ENCODE data around the gene ZC3H4.

The ZC3H4 gene

GRCh38 chr19:47047763-47048405 is 65.7 kb downstream of the ZC3H4 start:
- DNase-seq (ENCODE audit: low spot score): peak; percentile 78

GRCh38 chr19:47047272-47047762 is 66.3 kb downstream of the ZC3H4 start:
- no peak for DNase-seq (ENCODE audit: low spot score)

- DNase-seq (ENCODE audit: low spot score): no peak
Observed at GRCh38 chr19:47045867-47046470, 67.6 kb downstream of the ZC3H4 start.

- no peak for DNase-seq (ENCODE audit: low spot score)
Observed at GRCh38 chr19:47044946-47045866, 68.4 kb downstream of the ZC3H4 start.

DNA sequence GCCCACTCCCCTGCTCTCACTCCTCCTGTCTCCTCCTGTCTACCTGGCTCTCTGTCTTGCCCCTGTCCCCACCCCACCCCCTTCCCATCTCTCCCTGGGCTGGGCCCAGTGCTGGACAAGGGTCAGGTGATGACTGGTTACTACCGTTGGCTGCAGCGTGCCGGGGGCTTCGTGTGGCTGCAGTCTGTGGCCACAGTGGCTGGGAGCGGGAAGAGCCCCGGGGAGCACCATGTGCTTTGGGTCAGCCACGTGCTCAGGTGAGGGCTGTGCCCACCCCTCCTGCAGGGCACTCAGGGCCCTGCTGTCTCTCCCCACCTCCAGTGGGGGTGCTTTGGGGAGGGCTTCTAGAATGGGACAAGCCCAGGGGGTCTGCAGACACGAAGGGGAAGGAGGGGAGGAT is 72.7 kb downstream of the ZC3H4 start:
- DNase-seq (ENCODE audit: low spot score): no peak

- DNase-seq (ENCODE audit: low spot score): no peak
Observed at GRCh38 chr19:47039239-47039874, 74.2 kb downstream of the ZC3H4 start.

DNA sequence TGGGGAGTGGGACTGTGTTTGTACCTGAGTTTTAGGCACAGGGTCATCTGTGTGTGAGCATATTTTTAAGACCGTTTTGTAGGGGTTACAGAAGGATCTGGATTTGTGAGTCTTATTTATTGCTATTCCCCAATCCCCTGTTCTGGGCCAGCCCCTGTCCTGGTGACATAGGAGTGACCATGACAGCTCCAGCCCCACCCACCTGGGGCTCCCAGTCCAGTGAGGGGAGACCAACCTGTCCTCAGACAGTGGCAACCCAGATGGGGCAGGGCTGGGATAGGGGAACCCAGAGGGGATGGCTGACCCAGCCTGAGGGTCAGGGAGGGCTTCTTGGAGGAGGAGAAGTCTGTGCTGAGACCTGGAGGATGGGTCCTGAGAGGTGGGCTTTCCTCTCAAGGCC is 75.8 kb downstream of the ZC3H4 start:
- no peak for DNase-seq (ENCODE audit: low spot score)

DNA sequence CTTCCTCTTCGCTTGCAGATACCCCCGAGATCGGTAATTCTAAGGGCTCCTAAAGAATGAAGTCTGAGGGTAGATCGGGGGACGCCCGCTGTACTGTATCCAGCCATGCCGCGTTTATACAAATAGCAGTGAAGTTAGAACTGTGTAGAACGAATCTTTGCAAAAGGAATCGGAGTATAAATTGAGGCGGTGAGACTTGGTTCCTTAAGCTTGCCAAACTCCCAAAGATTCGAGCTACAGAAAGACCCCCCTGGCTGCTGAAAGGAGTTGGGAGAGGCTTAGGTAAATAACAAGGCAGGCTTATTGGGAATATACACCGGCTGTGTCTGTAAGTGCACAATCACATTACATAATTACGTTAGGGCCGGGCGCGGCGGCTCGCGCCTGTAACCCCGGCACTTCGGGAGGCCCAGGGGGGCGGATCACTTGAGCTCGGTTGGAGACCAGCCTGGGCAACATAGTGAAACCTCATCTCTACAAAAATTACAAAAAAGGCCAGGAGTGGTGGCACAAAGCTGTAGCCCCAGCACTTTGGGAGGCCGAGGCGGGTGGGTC is 77.4 kb downstream of the ZC3H4 start:
- no peak for DNase-seq (ENCODE audit: low spot score)

DNA sequence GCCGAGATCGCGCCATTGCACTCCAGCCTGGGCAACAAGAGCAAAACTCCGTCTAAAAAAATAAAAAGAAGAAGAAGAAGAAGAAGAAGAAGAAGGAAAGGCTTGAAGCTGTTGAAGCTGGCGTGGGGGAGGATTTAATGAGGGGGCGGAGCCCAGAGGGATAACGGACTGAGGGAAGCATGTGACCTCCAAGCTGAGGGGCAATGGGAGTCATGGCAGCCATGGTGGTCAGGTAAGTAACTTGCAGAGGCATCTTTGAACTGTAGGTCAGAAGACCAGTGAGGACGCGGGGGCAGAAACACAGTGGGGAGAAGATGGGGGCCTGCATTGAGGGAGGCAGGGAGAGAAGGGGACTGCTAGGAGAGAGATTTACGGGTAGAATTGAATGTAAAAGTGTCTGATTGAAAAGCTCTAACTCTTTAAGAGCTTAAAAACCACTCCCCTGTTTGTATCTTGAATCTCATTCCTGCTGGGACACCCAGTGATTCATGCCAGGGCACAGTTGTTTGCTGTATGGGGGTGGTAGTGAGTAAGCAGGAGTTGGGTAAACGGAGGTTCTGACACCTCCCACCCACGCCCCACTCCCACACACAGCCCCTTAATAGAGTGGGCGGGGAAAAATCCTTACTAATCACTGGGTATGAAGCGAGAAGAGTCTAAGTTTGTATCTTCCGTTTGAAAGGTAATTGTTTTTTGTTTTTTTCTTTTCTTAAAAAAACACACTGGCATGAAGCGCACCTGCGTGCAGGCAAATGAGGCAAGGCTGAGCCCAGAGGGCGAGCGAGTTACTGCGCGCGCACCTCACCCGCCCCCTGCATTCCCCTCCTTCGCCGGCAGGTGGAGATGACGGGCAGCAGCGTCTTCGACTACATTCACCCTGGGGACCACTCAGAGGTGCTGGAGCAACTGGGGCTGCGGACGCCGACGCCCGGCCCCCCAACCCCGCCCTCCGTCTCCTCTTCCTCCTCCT is 78.2 kb downstream of the ZC3H4 start:
- peak; percentile 86 for DNase-seq (ENCODE audit: low spot score)

DNA sequence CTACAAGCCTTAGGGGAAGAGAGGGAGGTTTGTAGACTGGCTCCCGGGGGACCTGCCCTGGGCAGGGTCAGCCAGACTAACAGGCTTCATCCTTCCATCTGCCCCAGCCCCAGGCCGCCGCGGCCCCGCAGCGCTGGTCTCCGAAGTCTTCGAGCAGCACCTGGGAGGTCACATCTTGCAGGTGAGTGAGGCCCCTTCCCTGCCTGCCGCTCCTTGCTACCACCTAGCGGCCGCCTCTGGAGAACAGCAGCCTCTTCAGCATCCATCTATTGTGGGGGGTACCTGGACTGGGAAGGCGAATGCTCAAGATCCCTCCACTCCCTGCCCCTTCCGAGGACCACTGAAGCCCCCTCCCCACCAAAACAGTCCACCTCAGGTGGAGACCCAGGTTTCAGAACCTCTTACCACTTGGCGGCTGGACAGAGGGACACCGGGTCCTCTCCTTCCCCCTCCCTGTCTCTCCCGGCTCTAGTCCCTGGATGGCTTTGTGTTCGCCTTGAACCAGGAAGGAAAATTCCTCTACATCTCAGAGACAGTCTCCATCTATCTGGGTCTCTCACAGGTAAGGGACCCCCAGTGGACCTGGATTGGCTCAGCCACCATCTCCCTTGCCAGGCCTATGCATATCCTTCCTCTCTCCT is 81.3 kb downstream of the ZC3H4 start:
- DNase-seq (ENCODE audit: low spot score): peak; percentile 46

GRCh38 chr19:47028195-47028601 is 85.4 kb downstream of the ZC3H4 start:
- no peak for DNase-seq (ENCODE audit: low spot score)

DNA sequence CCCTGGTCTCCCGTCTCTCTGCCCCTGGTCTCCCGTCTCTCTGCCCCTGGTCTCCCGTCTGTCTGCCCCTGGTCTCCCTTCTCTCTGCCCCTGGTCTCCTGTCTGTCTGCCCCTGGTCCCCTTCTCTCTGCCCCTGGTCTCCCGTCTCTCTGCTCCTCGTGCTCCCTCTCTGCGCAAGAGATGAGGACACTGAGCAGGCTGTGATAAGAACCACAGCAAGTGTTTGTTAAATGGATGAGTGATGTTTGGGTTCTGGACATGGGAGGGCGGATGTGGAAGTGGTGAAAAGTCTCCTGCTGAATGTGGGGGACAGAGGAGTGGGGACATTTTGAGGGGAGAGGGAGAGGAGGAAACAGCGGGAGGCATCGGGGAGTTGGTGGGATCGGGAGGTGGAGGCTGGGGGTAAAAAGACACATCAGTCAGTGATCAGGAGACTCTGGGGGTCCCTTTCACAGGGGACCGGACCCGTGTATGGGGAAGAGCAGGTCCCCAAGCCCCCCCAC is 85.9 kb downstream of the ZC3H4 start:
- no peak for DNase-seq (ENCODE audit: low spot score)

DNA sequence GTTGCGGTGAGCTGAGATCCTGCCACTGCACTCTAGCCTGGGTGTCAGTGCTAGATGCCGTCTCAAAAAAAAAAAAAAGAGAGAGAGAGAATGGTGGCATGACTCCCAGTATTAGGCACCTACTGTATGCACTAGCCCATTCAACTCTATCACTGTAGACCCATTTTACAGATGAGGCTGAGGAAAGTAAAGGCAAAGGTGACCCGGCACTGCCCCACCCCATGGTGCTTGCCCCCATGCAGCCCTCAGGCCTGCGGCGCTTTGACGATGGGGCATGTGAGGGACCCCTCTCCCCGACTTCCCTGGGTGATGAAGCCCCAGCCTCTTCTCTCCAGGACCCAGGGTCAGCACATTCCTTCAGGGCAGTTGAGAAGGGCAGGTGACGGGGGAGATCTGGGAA is 86.7 kb downstream of the ZC3H4 start:
- DNase-seq (ENCODE audit: low spot score): no peak

GRCh38 chr19:47026156-47026555 is 87.4 kb downstream of the ZC3H4 start:
- DNase-seq (ENCODE audit: low spot score): no peak

DNA sequence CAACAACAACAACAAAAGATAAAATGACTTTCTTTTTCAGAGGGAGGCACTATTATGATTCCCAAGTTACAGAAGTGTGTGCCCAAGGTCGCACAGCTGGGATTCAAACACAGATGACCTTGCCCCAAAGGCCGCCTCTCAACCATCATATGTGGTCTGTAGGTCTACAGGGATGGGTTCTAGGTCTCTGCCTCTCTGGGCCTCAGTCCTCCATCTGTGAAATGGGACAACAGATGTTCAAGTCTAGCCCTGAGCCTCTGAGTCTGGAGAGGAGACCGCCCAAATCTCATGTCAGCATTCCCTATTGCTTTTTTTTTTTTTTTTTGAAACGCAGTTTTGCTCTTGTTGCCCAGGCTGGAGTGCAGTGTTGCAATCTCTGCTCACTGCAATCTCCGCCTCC is 89.1 kb downstream of the ZC3H4 start:
- no peak for DNase-seq (ENCODE audit: low spot score)

DNA sequence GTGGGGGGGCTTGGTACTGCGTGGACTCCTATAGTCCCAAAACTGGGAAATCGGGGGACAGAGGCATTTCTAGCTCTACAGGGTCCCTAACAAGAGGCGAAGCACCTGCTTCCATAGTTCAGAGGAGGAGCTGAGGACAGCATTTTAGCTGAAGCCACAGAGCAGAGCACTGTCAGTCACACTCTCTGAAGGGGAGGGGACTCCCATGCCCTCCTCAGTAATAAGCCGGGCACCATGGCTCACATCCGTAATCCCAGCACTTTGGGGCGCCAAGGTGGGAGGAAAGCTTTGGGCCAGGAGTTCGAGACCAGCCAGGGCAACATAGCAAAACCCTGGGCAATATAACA is 90.2 kb downstream of the ZC3H4 start:
- no peak for DNase-seq (ENCODE audit: low spot score)

DNA sequence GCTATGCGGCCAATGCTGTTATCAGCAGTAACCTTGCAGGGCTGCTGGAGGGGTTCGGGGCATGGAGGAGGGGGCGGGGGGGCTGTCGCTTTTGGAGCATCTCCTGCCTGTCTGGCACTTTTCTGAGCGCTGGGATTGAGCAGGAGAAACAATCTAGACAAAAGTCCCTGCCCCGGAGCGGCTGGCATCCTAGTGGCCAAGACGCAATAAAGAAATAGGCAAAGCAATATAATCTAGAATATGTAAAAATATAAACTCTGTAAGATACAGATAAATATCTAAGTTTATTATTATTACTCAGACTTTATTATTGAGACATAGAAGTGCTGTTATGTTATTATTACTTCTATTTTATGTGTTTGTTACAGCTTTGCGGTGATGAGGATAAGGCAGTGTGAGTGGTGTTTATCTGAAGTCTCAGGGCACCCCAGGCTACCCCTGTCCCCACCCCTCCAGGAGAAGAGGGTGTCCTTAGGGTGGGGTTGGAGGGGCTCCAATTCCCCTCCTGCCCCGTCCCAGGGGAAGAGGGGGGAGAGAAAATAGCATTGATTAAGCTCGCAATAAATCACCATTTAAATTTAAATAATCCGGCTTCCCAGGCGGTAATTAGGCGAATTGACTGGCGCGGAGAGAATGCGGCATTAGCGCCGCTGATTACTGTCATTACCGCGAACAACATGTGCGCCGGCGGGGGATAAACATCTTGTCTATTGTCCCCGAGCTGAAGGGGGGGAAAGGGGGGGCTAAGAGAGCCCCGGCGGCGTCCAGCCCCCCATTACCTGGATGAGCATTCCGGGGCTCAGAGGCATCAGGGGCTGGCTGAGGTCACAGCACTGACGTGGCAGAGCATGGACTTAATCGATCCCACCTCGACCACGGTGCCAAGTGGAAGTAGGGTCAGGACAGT is 90.8 kb downstream of the ZC3H4 start:
- DNase-seq (ENCODE audit: low spot score): no peak

GRCh38 chr19:47022140-47022536 is 91.4 kb downstream of the ZC3H4 start:
- no peak for DNase-seq (ENCODE audit: low spot score)

GRCh38 chr19:47021536-47022139 is 91.9 kb downstream of the ZC3H4 start:
- DNase-seq (ENCODE audit: low spot score): no peak

Measured in hematopoietic multipotent progenitor cell treated with erythropoietin and hydrocortisone succinate and interleukin-3 and kit ligand, for 15 days (in vitro differentiated cells).